HepG2 (cell line): ENCODE measurements around the gene PADI6. TPM values are rescaled to one million over a fixed set of nuclear protein-coding genes. Genes with fewer than 3 reads are reported as not detected.

Experiments used
- ATAC-seq: fragments of 200-7000 bp; cut with Tn5 transposase; 3 replicates; pipeline ENCODE4 v1.9.1; 2020; ENCODE audit warnings: mild to moderate bottlenecking, moderate library complexity
- BruUV-seq: library from RNA; stranded (reverse); fragments of 400-500 nt; replicated peaks from 2 replicates; lab custom pipeline; 2021; lab: Mats Ljungman, UMichigan
- CTCF ChIA-PET: fragments of 300-600 bp; formaldehyde crosslinking; extraction: SDS; loops from one replicate; lab custom pipeline; 2021; ENCODE audit warnings: low total read pairs, inconsistent platforms, low intra/inter-chr PET ratio; lab: Yijun Ruan, JAX
- POLR2A ChIA-PET: fragments of 350-600 bp; sonication (Branson Sonifier 250); formaldehyde crosslinking; loops from one replicate; lab custom pipeline; 2020; ENCODE audit warnings: antibody characterized with exemption, inconsistent platforms; lab: Yijun Ruan, JAX
- DNase-seq: peaks from one replicate; pipeline ENCODE4 v3.0.0-alpha.2; 2015; ENCODE audit warnings: low spot score
- FAIRE-seq: peaks from 3 replicates; lab custom pipeline; 2011; peaks lifted over from hg19 to GRCh38; lab: Jason Lieb, UNC
- H2AFZ ChIP-seq: one replicate; pipeline ENCODE4 v1.6.1; 2011; ENCODE audit warnings: low read length, inconsistent platforms
- H3K27ac ChIP-seq: fragments of 300-600 bp; 3 replicates; pipeline ENCODE4 v1.8.0; 2011; ENCODE audit warnings: mixed run types, mild to moderate bottlenecking, mixed read lengths, low read length, inconsistent platforms; ENCODE audit not compliant: insufficient read depth; ENCODE audit errors: extremely low read length
- H3K27me3 ChIP-seq, 2 experiments: fragments of 200-600 bp in 1 of 2; 2 replicates in 1 of 2; 3 replicates in 1 of 2; pipeline versions ENCODE4 v1.6.0 to v1.8.0; 2011; ENCODE audit warnings: low read length in 2 of 2, mild to moderate bottlenecking in 2 of 2, moderate library complexity in 2 of 2, inconsistent platforms in 1 of 2; ENCODE audit not compliant: insufficient read depth in 2 of 2, control insufficient read depth in 1 of 2
- H3K36me3 ChIP-seq, 2 experiments: fragments of 200-600 bp in 1 of 2; replicated peaks in 1 of 2; 2 replicates in 1 of 2; 3 replicates in 1 of 2; pipeline versions ENCODE4 v1.5.1 to v1.8.0; 2011; ENCODE audit warnings: low read length in 2 of 2, inconsistent platforms in 1 of 2; ENCODE audit not compliant: insufficient read depth in 2 of 2, control insufficient read depth in 1 of 2
- H3K4me1 ChIP-seq: 2 replicates; pipeline ENCODE4 v1.5.1; 2012; ENCODE audit warnings: low read length, inconsistent platforms; ENCODE audit not compliant: insufficient read depth
- H3K4me2 ChIP-seq: 2 replicates; pipeline ENCODE4 v1.6.0; 2011; ENCODE audit warnings: low read depth, low read length, inconsistent platforms
- H3K4me3 ChIP-seq, 3 experiments: fragments of 200-600 bp in 1 of 3; sonication (generic), shearing (Covaris generic) in 1 of 3; replicated peaks in 1 of 3; 2 replicates each; pipeline ENCODE4 v1.5.1; 2011 to 2016; ENCODE audit warnings: low read length in 3 of 3, inconsistent platforms in 2 of 3, low read depth in 2 of 3, mild to moderate bottlenecking in 2 of 3, control low read depth in 1 of 3, mixed read lengths in 1 of 3; ENCODE audit not compliant: insufficient read depth in 1 of 3
- H3K79me2 ChIP-seq: one replicate; pipeline ENCODE4 v1.6.1; 2011; ENCODE audit warnings: low read length, inconsistent platforms; ENCODE audit not compliant: insufficient read depth
- H3K9ac ChIP-seq: 2 replicates; pipeline ENCODE4 v1.6.0; 2011; ENCODE audit warnings: mild to moderate bottlenecking, low read depth, low read length, inconsistent platforms; ENCODE audit not compliant: insufficient read depth
- H3K9me3 ChIP-seq: 2 replicates; pipeline ENCODE4 v1.5.1; 2012; ENCODE audit warnings: mild to moderate bottlenecking, low read length
- H4K20me1 ChIP-seq: 2 replicates; pipeline ENCODE4 v1.6.0; 2011; ENCODE audit warnings: inconsistent platforms, mild to moderate bottlenecking, low read length, moderate library complexity; ENCODE audit not compliant: insufficient read depth
- GATA4 ChIP-seq: sonication (generic); IDR thresholded peaks from 2 replicates; pipeline ENCODE4 v1.6.1; 2016; ENCODE audit warnings: antibody characterized with exemption, low read depth, borderline replicate concordance
- HBP1 ChIP-seq: IDR thresholded peaks from 2 replicates; pipeline ENCODE4 v1.6.1; 2016; ENCODE audit warnings: low read depth, control low read depth
- KLF9 ChIP-seq: IDR thresholded peaks from 2 replicates; pipeline ENCODE4 v1.6.1; 2016; ENCODE audit warnings: low read depth
- SCMH1 ChIP-seq: sonication (generic); formaldehyde crosslinking; IDR thresholded peaks from 2 replicates; pipeline ENCODE4 v1.9.0; 2021; ENCODE audit warnings: missing genetic modification reagents, mild to moderate bottlenecking, borderline replicate concordance
- ZBTB21 ChIP-seq: sonication (generic); formaldehyde crosslinking; IDR thresholded peaks from 2 replicates; pipeline ENCODE4 v1.4.0; 2020; ENCODE audit warnings: missing genetic modification reagents
- ZNF337 ChIP-seq: sonication (generic); formaldehyde crosslinking; IDR thresholded peaks from 2 replicates; pipeline ENCODE4 v1.5.1; 2020; ENCODE audit warnings: missing genetic modification reagents, low read depth, mild to moderate bottlenecking, borderline replicate concordance
- ZNF350 ChIP-seq: sonication (generic); formaldehyde crosslinking; IDR thresholded peaks from 2 replicates; pipeline ENCODE4 v1.4.0; 2020; ENCODE audit warnings: mild to moderate bottlenecking, low read depth, missing genetic modification reagents, borderline replicate concordance
- ZNF777 ChIP-seq: sonication (generic); formaldehyde crosslinking; IDR thresholded peaks from 2 replicates; pipeline ENCODE4 v1.4.0; 2020; ENCODE audit warnings: missing genetic modification reagents
- ZNF891 ChIP-seq: sonication (generic); formaldehyde crosslinking; IDR thresholded peaks from 2 replicates; pipeline ENCODE4 v1.5.0; 2020; ENCODE audit warnings: mild to moderate bottlenecking, missing genetic modification reagents
- WGBS: methylation state at CpG from one replicate; pipeline ENCODE4 v1.1.6; 2017; ENCODE audit warnings: low lambda C conversion rate; 5-methylcytosine and 5-hydroxymethylcytosine counted together
- in situ Hi-C: cut with HindIII; loops from 2 replicates; pipeline ENCODE4 v1.10.0; 2017; ENCODE audit warnings: low pct_unique_long_range_greater_than_20kb; ENCODE audit not compliant: extremely low pct_ligation_motif_present
- intact Hi-C: fragments of 100-400 bp; cut with micrococcal nuclease; formaldehyde crosslinking; loops from one replicate; pipeline ENCODE4 v1.10.0; 2022; ENCODE audit not compliant: unreplicated experiment
- polyA plus RNA-seq, 8 experiments: library from polyadenylated mRNA; depleted of rRNA in 3 of 8; stranded (reverse) in 7 of 8; unstranded in 1 of 8; fragments of >200 nt; fragmentation: Illumina TruSeq in 4 of 8; extraction: Trizol in 4 of 8; gene quantifications; 2 replicates each; pipeline versions ENCODE4 v1.2.1 to v1.2.3, GENCODE V29; 2011 to 2016; ENCODE audit warnings: low read depth in 4 of 8, missing spikeins in 1 of 8, mixed read lengths in 1 of 8; ENCODE audit not compliant: insufficient read depth in 1 of 8
- total RNA-seq, 5 experiments: library from RNA; depleted of rRNA; stranded (reverse); fragments of >200 nt; fragmentation: Illumina TruSeq; extraction: Trizol; gene quantifications; 2 replicates each; pipeline ENCODE4 v1.2.3, GENCODE V29; 2016; ENCODE audit warnings: low read depth in 1 of 5
- TF ChIP-seq, protein P1 (sequence below): sonication (generic); formaldehyde crosslinking; IDR thresholded peaks from 2 replicates; pipeline ENCODE4 v1.4.0; 2020; ENCODE audit warnings: missing genetic modification reagents
- TF ChIP-seq, protein P2 (sequence below): sonication (generic); formaldehyde crosslinking; IDR thresholded peaks from 2 replicates; pipeline ENCODE4 v1.9.0; 2021; ENCODE audit warnings: mild to moderate bottlenecking, missing genetic modification reagents

PADI6 gene
- total and polyA plus RNA-seq, 2 of the 13 experiments (the other 11 are each of a cell fraction or from before 2014, with no cell fraction given), result not detected

DNA sequence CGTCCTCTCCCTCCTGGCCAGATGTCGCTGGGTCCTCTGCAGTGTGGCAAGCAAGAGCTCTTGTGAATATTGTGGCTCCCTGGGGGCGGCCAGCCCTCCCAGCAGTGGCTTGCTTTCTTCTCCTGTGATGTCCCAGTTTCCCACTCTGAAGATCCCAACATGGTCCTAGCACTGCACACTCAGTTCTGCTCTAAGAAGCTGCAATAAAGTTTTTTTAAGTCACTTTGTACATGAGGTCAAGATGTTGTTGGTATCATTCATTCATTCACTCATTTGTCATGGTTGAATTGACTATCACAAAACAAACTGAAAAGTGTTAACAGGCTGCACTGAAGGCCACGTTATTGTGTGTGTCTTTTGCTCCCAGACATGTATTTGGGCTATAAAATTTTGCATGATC is 8.2 kb upstream of the PADI6 start:
- ATAC-seq (no peak), DNase-seq (no peak), FAIRE-seq (no peak)
- H3K79me2 ChIP-seq, result no peaks in the 10 kb centered on the region
- H3K4me1 ChIP-seq, result no peaks in the 10 kb centered on the region
- no peak overlapping the region for H2AFZ ChIP-seq
- H3K9me3 ChIP-seq, result no peaks in the 10 kb centered on the region
- intact Hi-C loops, result no loop called here
- peaks cover 0 to 14% of the 10 kb centered on the region in 2 experiments; a peak in 2 of 5 replicates for H3K27me3 ChIP-seq
- POLR2A ChIA-PET, result no interaction called here
- no peak overlapping the region for H3K4me2 ChIP-seq
- CTCF ChIA-PET, result no interaction called here
- H3K9ac ChIP-seq, result no peak overlapping the region
- no peak overlapping the region for H3K4me3 ChIP-seq
- no peaks in the 10 kb centered on the region for H4K20me1 ChIP-seq
- H3K27ac ChIP-seq, result no peak overlapping the region
- in situ Hi-C loops, result no loop called here
- 0% methylated on average over 2 of the region's 4 CpGs for WGBS
- no peaks in the 10 kb centered on the region for H3K36me3 ChIP-seq
- BruUV-seq, result no TSS peak
- TF ChIP-seq ZNF337, result no peak
- no peak for TF ChIP-seq GATA4
- no peak for TF ChIP-seq ZNF350 (CRISPR knock-in tag)
- TF ChIP-seq ZNF891, result no peak
- TF ChIP-seq, protein P1, sequence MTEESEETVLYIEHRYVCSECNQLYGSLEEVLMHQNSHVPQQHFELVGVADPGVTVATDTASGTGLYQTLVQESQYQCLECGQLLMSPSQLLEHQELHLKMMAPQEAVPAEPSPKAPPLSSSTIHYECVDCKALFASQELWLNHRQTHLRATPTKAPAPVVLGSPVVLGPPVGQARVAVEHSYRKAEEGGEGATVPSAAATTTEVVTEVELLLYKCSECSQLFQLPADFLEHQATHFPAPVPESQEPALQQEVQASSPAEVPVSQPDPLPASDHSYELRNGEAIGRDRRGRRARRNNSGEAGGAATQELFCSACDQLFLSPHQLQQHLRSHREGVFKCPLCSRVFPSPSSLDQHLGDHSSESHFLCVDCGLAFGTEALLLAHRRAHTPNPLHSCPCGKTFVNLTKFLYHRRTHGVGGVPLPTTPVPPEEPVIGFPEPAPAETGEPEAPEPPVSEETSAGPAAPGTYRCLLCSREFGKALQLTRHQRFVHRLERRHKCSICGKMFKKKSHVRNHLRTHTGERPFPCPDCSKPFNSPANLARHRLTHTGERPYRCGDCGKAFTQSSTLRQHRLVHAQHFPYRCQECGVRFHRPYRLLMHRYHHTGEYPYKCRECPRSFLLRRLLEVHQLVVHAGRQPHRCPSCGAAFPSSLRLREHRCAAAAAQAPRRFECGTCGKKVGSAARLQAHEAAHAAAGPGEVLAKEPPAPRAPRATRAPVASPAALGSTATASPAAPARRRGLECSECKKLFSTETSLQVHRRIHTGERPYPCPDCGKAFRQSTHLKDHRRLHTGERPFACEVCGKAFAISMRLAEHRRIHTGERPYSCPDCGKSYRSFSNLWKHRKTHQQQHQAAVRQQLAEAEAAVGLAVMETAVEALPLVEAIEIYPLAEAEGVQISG, result no peak
- TF ChIP-seq KLF9 (CRISPR knock-in tag), result no peak
- TF ChIP-seq ZBTB21, result no peak
- no peak for TF ChIP-seq HBP1 (CRISPR knock-in tag)
- no peak for TF ChIP-seq ZNF777 (CRISPR knock-in tag)
- TF ChIP-seq, protein P2, sequence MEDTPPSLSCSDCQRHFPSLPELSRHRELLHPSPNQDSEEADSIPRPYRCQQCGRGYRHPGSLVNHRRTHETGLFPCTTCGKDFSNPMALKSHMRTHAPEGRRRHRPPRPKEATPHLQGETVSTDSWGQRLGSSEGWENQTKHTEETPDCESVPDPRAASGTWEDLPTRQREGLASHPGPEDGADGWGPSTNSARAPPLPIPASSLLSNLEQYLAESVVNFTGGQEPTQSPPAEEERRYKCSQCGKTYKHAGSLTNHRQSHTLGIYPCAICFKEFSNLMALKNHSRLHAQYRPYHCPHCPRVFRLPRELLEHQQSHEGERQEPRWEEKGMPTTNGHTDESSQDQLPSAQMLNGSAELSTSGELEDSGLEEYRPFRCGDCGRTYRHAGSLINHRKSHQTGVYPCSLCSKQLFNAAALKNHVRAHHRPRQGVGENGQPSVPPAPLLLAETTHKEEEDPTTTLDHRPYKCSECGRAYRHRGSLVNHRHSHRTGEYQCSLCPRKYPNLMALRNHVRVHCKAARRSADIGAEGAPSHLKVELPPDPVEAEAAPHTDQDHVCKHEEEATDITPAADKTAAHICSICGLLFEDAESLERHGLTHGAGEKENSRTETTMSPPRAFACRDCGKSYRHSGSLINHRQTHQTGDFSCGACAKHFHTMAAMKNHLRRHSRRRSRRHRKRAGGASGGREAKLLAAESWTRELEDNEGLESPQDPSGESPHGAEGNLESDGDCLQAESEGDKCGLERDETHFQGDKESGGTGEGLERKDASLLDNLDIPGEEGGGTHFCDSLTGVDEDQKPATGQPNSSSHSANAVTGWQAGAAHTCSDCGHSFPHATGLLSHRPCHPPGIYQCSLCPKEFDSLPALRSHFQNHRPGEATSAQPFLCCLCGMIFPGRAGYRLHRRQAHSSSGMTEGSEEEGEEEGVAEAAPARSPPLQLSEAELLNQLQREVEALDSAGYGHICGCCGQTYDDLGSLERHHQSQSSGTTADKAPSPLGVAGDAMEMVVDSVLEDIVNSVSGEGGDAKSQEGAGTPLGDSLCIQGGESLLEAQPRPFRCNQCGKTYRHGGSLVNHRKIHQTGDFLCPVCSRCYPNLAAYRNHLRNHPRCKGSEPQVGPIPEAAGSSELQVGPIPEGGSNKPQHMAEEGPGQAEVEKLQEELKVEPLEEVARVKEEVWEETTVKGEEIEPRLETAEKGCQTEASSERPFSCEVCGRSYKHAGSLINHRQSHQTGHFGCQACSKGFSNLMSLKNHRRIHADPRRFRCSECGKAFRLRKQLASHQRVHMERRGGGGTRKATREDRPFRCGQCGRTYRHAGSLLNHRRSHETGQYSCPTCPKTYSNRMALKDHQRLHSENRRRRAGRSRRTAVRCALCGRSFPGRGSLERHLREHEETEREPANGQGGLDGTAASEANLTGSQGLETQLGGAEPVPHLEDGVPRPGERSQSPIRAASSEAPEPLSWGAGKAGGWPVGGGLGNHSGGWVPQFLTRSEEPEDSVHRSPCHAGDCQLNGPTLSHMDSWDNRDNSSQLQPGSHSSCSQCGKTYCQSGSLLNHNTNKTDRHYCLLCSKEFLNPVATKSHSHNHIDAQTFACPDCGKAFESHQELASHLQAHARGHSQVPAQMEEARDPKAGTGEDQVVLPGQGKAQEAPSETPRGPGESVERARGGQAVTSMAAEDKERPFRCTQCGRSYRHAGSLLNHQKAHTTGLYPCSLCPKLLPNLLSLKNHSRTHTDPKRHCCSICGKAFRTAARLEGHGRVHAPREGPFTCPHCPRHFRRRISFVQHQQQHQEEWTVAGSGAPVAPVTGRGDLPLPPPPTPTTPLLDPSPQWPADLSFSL (CRISPR knock-in tag), result no peak
- TF ChIP-seq SCMH1 (CRISPR knock-in tag), result no peak
